ENCODE results near the gene MED23.

The MED23 gene

DNA sequence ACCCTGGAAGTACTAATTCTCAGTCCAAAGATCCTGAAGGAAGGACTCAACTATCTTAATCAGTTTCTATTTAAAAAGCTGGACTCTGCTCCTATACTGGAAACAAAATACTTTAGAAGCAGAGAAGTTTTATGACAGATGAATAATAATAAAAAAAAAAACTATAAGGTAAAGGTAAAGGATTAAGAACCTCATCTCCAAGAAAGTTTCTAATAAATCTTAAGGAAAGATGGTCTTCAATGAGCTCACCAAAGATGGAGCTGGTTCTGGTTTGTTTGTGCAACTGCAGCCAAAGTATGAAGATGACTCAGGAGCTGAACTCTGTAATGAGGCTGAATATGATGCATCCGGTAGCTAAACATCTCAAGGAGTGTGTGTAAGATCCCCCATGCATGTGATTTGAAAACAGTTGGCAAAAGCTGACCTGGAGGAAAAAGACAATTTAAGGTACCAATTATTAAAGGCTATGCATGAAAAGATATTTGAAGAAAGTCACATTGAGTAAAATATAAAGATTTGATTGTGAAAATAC, 25.2 kb downstream of the MED23 start:
- in situ Hi-C loops (cut with HindIII; ENCODE audit: low sequenced_read_pairs): no loop called here
- TF ChIP-seq, protein P1, sequence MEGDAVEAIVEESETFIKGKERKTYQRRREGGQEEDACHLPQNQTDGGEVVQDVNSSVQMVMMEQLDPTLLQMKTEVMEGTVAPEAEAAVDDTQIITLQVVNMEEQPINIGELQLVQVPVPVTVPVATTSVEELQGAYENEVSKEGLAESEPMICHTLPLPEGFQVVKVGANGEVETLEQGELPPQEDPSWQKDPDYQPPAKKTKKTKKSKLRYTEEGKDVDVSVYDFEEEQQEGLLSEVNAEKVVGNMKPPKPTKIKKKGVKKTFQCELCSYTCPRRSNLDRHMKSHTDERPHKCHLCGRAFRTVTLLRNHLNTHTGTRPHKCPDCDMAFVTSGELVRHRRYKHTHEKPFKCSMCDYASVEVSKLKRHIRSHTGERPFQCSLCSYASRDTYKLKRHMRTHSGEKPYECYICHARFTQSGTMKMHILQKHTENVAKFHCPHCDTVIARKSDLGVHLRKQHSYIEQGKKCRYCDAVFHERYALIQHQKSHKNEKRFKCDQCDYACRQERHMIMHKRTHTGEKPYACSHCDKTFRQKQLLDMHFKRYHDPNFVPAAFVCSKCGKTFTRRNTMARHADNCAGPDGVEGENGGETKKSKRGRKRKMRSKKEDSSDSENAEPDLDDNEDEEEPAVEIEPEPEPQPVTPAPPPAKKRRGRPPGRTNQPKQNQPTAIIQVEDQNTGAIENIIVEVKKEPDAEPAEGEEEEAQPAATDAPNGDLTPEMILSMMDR (IDR thresholded peaks at IDR 0.05; ENCODE audit: low read depth, low read length, missing control alignments): no peak
- H3K4me3 ChIP-seq (ENCODE audit: low read depth, low read length): no peak overlapping the region
- peak; percentile 72 for DNase-seq (ENCODE audit: low read depth)

DNA sequence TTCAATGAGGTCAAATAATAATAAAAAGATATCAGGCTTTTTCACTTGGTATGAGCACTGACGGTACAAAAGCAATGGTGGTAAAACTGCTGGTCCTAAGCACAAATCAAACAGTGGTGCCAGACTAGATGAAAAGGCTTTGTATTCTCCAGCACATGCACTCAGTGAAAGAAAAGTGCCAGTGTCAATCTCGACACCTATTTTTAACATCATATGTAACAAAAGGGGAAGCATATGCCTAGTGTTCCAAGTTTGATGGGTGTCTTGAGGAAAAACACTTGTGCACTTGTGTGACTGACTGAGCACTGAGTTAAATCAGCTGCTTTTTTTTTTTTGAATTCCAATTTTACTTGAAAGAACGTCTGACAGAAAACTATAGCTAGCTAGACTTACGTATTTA, 27.3 kb downstream of the MED23 start:
- in situ Hi-C loops (cut with HindIII; ENCODE audit: low sequenced_read_pairs): no loop called here
- DNase-seq (ENCODE audit: low read depth): no peak
- TF ChIP-seq, protein P1 (IDR thresholded peaks at IDR 0.05; ENCODE audit: low read depth, low read length, missing control alignments): no peak

DNA sequence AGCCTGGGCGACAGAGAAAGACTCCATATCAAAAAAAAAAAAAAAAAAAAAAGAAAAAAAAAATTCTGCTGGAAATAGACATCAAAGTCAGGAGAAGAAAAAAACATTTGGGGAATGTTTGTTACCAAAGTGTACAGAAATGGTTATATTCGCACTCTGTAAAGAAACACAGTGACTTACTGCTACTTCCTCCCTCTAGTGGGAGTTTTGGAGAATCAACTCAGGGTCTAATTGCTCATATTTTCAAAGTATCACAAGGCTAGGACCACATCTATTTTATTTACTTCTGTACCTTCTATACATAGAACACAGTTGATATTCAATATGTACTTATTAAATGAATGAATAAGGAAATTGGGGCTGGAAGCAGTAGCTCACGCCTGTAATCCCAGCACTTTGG, 30.6 kb downstream of the MED23 start:
- in situ Hi-C loops (cut with HindIII; ENCODE audit: low sequenced_read_pairs): no loop called here
- no peak for DNase-seq (ENCODE audit: low read depth)
- TF ChIP-seq, protein P1 (IDR thresholded peaks at IDR 0.05; ENCODE audit: low read depth, low read length, missing control alignments): peak; percentile 42
- H3K4me3 ChIP-seq (ENCODE audit: low read depth, low read length): no peak overlapping the region

More for the DNA sequence above, 27.3 kb downstream of the MED23 start:
- H3K4me3 ChIP-seq (ENCODE audit: low read depth, low read length): no peak overlapping the region

DNA sequence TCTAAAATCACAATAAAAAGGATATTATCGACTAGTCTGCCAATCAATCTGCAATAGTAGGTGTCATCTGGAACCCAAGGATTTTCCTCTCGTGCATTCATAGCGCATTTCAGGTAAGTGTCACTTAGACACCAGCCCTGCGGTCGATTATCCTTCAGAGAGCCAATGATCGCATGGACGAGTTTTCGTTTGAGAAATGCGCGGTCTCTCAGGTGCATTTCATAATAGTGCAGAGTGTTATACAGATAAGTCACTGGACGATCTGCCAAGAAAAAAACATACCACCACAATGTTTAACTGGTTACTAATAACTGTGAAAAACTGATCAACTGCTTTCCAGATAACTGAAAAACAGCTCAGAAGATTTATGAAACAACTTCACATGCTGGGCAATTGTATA, 34.0 kb downstream of the MED23 start:
- H3K4me3 ChIP-seq (ENCODE audit: low read depth, low read length): no peak overlapping the region
- no peak for DNase-seq (ENCODE audit: low read depth)
- TF ChIP-seq, protein P1 (IDR thresholded peaks at IDR 0.05; ENCODE audit: low read depth, low read length, missing control alignments): no peak
- in situ Hi-C loops (cut with HindIII; ENCODE audit: low sequenced_read_pairs): no loop called here

GRCh38 chr6:131592935-131593334, 35.1 kb downstream of the MED23 start:
- TF ChIP-seq, protein P1 (IDR thresholded peaks at IDR 0.05; ENCODE audit: low read depth, low read length, missing control alignments): no peak
- no peak for DNase-seq (ENCODE audit: low read depth)
- no peak overlapping the region for H3K4me3 ChIP-seq (ENCODE audit: low read depth, low read length)
- in situ Hi-C loops (cut with HindIII; ENCODE audit: low sequenced_read_pairs): no loop called here

GRCh38 chr6:131588643-131589042, 39.4 kb downstream of the MED23 start:
- TF ChIP-seq, protein P1 (IDR thresholded peaks at IDR 0.05; ENCODE audit: low read depth, low read length, missing control alignments): no peak
- in situ Hi-C loops (cut with HindIII; ENCODE audit: low sequenced_read_pairs): no loop called here
- no peak overlapping the region for H3K4me3 ChIP-seq (ENCODE audit: low read depth, low read length)
- no peak for DNase-seq (ENCODE audit: low read depth)

Measured in astrocyte of the cerebellum (primary cell).